GM12865 (cell line): ENCODE data around the gene PLEKHG4B.

Experiments
- DNase-seq: peaks from one replicate; pipeline ENCODE4 v3.0.0; 2010; ENCODE audit warnings: low read depth
- H3K4me3 ChIP-seq: 2 replicates; pipeline ENCODE4 v1.5.1; 2011; ENCODE audit warnings: mild to moderate bottlenecking, low read depth, low read length, control low read depth
- TF ChIP-seq, protein P1 (sequence below): IDR thresholded peaks from 2 replicates; pipeline ENCODE4 v1.5.1; 2011; ENCODE audit warnings: low read length, control low read depth, low read depth, inconsistent platforms; ENCODE audit not compliant: insufficient read depth; ENCODE audit errors: missing control alignments

Gene PLEKHG4B

DNA sequence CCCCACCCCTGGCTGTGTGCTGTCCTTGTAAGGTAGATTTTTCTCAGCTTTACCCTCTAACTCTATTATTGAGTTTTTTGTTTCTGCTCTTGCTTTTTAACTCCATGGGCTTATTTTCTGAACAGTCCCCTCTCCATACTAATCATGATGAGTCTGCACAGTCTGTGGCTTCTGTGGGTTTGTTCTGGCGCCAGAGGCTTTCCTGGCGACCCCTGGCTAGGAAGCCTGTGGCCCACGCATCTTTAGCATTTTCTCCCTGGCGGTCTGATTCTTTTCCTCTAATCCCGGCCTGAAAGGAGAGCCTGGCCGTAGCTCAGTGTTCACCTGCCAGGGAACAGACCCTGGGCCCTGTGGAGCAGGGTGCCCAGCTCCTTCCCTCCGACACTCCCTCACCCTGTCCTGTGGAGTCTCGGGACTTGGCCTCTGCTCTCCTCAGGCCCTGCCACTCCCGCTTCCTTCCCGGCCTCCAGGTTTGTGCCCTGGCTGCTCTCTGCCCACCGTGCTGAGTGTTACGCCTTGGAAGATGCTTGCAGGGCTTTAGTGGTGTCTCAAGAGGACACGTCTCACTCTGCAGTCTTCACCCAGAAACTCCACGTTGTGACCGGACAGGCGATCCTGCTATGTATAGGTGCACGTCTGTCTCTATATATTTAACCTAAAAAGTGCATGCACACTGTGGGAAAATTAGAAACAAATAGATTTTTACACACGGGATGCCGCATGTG, 67.6 kb downstream of the PLEKHG4B start:
- TF ChIP-seq, protein P1, sequence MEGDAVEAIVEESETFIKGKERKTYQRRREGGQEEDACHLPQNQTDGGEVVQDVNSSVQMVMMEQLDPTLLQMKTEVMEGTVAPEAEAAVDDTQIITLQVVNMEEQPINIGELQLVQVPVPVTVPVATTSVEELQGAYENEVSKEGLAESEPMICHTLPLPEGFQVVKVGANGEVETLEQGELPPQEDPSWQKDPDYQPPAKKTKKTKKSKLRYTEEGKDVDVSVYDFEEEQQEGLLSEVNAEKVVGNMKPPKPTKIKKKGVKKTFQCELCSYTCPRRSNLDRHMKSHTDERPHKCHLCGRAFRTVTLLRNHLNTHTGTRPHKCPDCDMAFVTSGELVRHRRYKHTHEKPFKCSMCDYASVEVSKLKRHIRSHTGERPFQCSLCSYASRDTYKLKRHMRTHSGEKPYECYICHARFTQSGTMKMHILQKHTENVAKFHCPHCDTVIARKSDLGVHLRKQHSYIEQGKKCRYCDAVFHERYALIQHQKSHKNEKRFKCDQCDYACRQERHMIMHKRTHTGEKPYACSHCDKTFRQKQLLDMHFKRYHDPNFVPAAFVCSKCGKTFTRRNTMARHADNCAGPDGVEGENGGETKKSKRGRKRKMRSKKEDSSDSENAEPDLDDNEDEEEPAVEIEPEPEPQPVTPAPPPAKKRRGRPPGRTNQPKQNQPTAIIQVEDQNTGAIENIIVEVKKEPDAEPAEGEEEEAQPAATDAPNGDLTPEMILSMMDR: no peak
- DNase-seq: no peak

DNA sequence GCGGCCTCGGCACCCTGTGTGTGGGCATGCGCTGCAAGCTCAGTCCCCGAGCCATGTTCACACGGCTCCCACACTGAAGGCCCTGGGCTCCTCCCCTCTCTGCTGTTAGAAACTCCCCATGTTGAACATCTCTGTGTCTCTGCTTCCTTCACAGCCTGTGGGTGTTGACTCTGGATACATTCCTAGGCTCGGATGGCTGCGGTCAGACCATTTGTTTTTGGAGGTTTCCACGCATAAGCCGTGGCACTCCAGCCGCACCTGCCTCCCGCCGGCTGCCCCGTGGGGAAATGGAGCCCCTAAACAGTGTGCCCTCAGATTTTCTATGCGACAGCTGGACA, 68.2 kb downstream of the PLEKHG4B start:
- no peak overlapping the region for H3K4me3 ChIP-seq
- TF ChIP-seq, protein P1: no peak
- no peak for DNase-seq

More for the DNA sequence above, 67.6 kb downstream of the PLEKHG4B start:
- no peak overlapping the region for H3K4me3 ChIP-seq

DNA sequence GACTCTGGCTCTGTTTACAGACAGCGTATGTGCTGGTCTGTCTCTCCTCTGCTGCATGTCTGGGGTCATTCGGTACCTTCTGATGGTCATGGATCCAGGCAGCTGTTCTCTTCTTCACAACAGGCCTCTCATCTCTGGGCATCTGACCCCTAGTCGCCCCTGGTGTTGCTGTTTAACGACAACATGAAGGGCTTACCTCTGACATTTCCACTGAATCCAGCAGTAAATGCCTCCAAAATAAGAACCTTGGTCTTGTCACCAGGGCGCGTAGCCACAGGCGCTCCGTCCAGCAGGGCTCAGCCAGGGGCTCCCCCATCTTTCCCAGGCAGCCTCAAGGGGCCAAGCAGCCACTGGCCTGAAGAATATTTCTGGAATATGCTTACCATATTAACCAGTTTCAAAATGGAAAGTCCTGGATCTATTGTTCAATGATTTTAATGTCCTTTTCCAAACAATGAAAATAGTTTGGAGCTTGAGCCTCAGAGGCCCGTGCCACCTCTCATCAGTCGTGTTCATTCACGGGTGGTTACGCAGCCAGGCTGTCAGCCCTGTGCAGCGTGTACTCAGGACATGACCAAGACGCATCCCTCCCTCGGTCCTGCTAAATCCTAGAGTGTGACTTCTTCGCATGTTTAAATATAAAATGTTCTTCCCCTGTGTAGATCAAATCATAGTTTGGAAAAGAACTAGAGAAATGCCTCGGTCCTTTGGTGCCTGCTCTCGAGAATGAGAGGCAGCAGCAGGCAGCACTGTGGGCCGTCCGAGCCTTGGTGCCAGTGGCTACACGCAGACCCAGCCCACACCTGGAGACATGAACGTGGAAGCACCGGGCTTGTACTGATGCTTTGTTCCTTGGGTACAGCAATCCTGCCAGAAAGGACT, 69.2 kb downstream of the PLEKHG4B start:
- TF ChIP-seq, protein P1: no peak
- DNase-seq: no peak
- H3K4me3 ChIP-seq: no peak overlapping the region

DNA sequence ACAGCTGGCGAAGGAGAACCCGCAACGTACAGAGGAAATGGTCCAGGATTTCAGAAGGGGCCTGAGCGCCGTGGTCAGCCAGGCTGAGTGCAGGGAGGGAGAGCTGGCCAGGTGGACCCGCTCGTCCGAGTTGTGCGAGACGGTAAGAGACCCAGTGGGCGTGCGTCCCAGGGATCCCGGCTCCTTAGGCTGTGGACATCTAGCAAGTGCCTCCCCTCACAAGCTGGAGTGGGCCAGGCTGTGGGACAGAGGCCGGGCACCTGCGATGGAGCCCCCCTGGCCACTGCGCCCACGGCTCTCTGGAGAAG, 69.8 kb downstream of the PLEKHG4B start:
- TF ChIP-seq, protein P1: no peak
- no peak for DNase-seq
- no peak overlapping the region for H3K4me3 ChIP-seq

DNA sequence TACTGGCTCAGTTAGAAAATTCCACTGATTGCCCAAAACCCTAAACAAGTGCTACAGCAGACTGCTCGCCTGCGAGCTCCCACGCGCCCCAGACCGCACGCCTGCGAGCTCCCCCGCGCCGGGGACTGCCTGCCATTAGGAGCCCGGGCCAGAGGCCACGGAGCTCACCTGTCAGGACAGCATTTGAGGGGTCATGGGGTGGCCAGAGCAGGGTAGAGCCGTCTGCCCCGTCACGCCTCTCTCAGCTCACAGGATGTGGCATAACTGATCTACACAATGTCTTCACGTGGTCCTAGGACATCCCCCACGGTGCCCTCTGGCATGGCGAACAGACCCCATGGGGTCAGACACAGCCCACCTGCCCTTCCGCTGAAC, 70.2 kb downstream of the PLEKHG4B start:
- DNase-seq: no peak
- no peak overlapping the region for H3K4me3 ChIP-seq
- TF ChIP-seq, protein P1: no peak

DNA sequence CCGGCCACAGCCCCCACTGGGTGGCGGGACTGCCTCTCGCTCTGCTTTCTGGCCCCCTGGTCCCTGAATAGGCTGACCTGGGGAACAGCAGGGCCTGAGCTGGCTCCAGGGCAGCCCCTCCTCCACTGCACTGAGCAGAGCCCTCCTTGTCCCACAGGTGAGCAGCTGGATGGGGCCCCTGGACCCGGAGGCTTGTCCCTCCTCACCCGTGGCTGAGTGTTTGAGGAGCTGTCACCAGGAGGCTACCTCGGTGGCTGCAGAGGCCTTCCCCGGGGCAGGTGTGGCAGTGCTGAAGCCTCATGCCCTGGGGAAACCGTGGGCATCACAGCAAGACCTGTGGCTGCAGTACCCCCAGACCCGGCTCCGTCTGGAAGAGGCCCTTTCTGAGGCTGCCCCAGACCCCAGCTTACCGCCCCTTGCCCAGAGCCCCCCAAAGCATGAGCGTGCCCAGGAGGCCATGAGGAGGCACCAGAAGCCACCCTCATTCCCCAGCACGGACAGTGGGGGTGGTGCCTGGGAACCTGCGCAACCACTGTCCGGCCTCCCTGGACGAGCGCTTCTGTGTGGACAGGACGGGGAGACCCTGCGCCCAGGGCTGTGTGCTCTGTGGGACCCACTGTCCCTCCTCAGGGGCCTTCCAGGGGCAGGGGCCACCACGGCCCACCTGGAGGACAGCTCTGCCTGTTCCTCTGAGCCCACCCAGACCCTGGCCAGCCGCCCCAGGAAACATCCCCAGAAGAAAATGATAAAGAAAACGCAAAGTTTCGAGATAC, 70.8 kb downstream of the PLEKHG4B start:
- DNase-seq: no peak
- TF ChIP-seq, protein P1: no peak
- H3K4me3 ChIP-seq: no peak overlapping the region
